ENCODE results near the gene TGFBR3. TPM values are rescaled to one million over a fixed set of nuclear protein-coding genes. Genes with fewer than 3 reads are reported as not detected.

Gene TGFBR3
- total and polyA plus RNA-seq, 2 of the 4 experiments (the other 2 are of a cell fraction) = 3.0 to 11.3 TPM

DNA sequence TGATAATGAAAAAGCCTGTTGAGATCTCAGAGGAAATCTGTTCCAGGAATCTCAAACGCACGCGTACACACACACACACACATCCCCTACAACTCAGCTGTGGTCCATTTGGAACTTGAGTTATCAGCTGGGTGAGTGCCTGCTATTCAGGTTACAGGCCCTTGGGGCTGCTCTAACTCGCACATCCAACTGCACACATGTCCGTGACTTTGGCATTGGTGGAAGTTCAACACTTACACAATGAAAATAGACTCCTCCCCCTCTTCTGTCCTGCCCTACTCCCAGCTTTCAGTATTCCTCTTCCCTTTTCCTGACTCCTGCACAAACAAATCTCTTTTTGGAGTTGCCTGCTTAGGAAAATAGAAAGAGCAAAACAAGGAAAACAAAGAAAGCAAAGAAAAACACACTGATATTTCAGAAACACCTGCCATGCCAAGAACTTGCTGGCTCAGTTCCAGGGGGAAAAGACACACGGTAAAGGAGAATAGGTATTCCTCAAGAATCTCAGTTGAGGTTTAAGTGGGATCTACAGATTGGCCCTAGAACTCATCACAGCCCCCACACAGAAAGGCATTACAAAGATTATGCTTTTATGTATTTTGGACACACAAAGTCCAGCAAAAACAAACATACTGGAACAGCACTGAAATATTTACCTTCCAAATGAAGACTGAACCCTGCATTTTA, 140.9 kb downstream of the TGFBR3 start:
- Histone ChIP-seq H4K8ac (ENCODE audit: low read depth in 2 of 2, low read length in 2 of 2) (no peak overlapping the region), H3K4me2 (ENCODE audit: low read depth, low read length) (no peak overlapping the region), H3K27ac (ENCODE audit: insufficient read depth, low read length) (no peak overlapping the region), H2BK120ac (ENCODE audit: low read depth, low read length) (no peak overlapping the region), H3K23ac (ENCODE audit: low read depth, low read length) (no peak overlapping the region), H2AK5ac (ENCODE audit: low read depth, low read length) (no peak overlapping the region), H3K4me3 (ENCODE audit: insufficient read depth, low read depth, low read length) (no peak overlapping the region), H3K9ac (ENCODE audit: low read depth, low read length) (no peak overlapping the region), H3K36me3 (ENCODE audit: control insufficient read depth, insufficient read depth, low read length) (peaks cover 7% of the 10 kb centered on the region; the same call in 1 of the 2 replicates), H2BK5ac (ENCODE audit: low read depth, low read length, poor library complexity, severe bottlenecking) (no peak overlapping the region), H3K18ac (ENCODE audit: low read depth, low read length) (no peak overlapping the region), H3K4ac (ENCODE audit: low read depth, low read length) (no peak overlapping the region), H2BK15ac (ENCODE audit: low read depth, low read length) (no peak overlapping the region), H3K56ac (ENCODE audit: extremely low read depth, insufficient read depth, low read length) (no peak overlapping the region), H4K91ac (ENCODE audit: insufficient read depth, low read depth, low read length) (no peak overlapping the region), H2AK9ac (replicated peaks; ENCODE audit: low read depth, low read length, poor library complexity) (no peak overlapping the region), H3K14ac (replicated peaks; ENCODE audit: low read depth, low read length) (no peak overlapping the region), H4K20me1 (ENCODE audit: insufficient read depth, low read length) (no peaks in the 10 kb centered on the region), H2BK20ac (ENCODE audit: low read depth, low read length) (no peak overlapping the region), H3K9me3 (ENCODE audit: control insufficient read depth, insufficient read depth, low read length) (peaks cover 7% of the 10 kb centered on the region), H3K4me1 (ENCODE audit: control insufficient read depth, insufficient read depth, low read length) (peaks cover 5% of the 10 kb centered on the region), H3K79me1 (ENCODE audit: low read depth in 1 of 2, low read length in 2 of 2) (peaks cover 0 to 2% of the 10 kb centered on the region in 2 experiments; a peak in 2 of 4 replicates), H3K9me1 (ENCODE audit: insufficient read depth, low read length) (peaks cover 9% of the 10 kb centered on the region; the same call in 1 of the 2 replicates), H2AFZ (replicated peaks; ENCODE audit: low read length, poor library complexity) (no peak overlapping the region), H3K27me3 (ENCODE audit: control insufficient read depth, insufficient read depth, low read length) (no peaks in the 10 kb centered on the region), H4K5ac (ENCODE audit: low read depth, low read length) (no peak overlapping the region)
- intact Hi-C loops (cut with micrococcal nuclease) = no loop called here
- ATAC-seq (ENCODE audit: low read depth) = peak; percentile 29; the same call in 1 of the 2 replicates
- TF ChIP-seq, protein P1, sequence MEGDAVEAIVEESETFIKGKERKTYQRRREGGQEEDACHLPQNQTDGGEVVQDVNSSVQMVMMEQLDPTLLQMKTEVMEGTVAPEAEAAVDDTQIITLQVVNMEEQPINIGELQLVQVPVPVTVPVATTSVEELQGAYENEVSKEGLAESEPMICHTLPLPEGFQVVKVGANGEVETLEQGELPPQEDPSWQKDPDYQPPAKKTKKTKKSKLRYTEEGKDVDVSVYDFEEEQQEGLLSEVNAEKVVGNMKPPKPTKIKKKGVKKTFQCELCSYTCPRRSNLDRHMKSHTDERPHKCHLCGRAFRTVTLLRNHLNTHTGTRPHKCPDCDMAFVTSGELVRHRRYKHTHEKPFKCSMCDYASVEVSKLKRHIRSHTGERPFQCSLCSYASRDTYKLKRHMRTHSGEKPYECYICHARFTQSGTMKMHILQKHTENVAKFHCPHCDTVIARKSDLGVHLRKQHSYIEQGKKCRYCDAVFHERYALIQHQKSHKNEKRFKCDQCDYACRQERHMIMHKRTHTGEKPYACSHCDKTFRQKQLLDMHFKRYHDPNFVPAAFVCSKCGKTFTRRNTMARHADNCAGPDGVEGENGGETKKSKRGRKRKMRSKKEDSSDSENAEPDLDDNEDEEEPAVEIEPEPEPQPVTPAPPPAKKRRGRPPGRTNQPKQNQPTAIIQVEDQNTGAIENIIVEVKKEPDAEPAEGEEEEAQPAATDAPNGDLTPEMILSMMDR (conservative IDR thresholded peaks at IDR 0.05; ENCODE audit: low read depth, low read length) = no peak
- TF ChIP-seq FOS (IDR thresholded peaks at IDR 0.05; ENCODE audit: low read depth, low read length) (no peak), POLR2A (IDR thresholded peaks at IDR 0.05; ENCODE audit: low read depth, low read length) (no peak), MAFK (IDR thresholded peaks at IDR 0.05; ENCODE audit: low read depth, low read length) (no peak), CHD1 (IDR thresholded peaks at IDR 0.05; ENCODE audit: low read depth, low read length) (no peak), MXI1 (IDR thresholded peaks at IDR 0.05; ENCODE audit: borderline replicate concordance, low read depth, low read length) (no peak), SMC3 (IDR thresholded peaks at IDR 0.05; ENCODE audit: low read depth, low read length) (no peak)
- TF ChIP-seq, protein P2, sequence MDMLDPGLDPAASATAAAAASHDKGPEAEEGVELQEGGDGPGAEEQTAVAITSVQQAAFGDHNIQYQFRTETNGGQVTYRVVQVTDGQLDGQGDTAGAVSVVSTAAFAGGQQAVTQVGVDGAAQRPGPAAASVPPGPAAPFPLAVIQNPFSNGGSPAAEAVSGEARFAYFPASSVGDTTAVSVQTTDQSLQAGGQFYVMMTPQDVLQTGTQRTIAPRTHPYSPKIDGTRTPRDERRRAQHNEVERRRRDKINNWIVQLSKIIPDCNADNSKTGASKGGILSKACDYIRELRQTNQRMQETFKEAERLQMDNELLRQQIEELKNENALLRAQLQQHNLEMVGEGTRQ (IDR thresholded peaks at IDR 0.05; ENCODE audit: low read depth, low read length) = no peak
- ChIA-PET POLR2A (ENCODE audit: unreplicated experiment) (interaction anchor here (0.6 kb wide), 1 partner anchor 14 kb away, joined by 3 read pairs; no protein-coding TSS in a partner anchor), CTCF (no interaction called here)
- 62% methylated on average over 2 of the region's 6 CpGs; no CpG with 5 or more reads in 1 of the 2 experiments for WGBS, 2 experiments (ENCODE audit: extremely low coverage in 2 of 2, insufficient read length in 1 of 2)
- in situ Hi-C loops (cut with MboI; ENCODE audit: low sequenced_read_pairs) = no loop called here
- DNase-seq = no peak
- dilution Hi-C loops (cut with HindIII; ENCODE audit: low sequenced_read_pairs, unreplicated experiment) = no loop called here
- BruUV-seq (replicated peaks) = no TSS peak
